HG03025 (cell line): ENCODE results near the gene HHIPL2.

Experiments
- ATAC-seq: cut with Tn5 transposase; IDR thresholded peaks from one replicate; pipeline ENCODE4 v1.9.1; 2021; ENCODE audit warnings: mild to moderate bottlenecking, moderate library complexity; ENCODE audit not compliant: unreplicated experiment, low FRiP score

The HHIPL2 gene

DNA sequence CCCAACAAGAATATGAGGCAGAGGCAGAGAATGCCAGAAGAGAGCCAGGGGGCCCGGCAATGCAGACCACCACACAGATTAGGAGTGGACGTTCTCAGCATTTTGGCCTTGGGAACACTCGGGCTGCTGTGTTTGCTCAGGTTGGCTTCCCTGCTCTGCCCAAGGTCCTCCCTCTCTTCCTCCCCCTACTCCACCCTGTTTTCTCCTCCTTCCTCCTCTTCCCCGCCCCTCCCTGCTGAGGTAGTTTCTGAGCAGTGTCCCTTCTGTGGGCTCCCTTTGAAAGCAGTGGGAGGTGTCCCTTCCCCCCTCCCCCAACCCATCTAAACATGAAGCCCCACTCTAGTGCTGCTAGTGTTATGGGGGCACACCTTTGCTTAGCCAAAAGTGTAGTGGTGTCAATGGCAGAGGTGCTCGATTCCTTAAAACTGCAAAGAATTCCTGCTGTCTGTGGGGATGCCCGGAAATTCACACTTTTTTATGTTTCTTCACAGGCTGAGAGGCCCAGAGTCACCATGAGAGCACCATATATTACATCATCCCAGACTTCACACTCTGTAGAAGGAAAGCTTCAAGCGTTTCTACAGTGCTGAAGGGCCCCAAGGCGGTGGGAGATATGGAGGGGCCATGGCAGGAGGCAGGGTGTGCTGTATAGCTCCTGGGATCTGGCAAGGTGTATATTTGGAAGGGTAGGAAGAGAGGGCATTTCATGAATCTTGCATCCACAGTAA lies at the start of gene HHIPL2:
HHIPL2 (minus strand) TSS at position 161 of the 728 bp plus-strand sequence; CDS start at position 101, 60 bp downstream.
- no peak for ATAC-seq

DNA sequence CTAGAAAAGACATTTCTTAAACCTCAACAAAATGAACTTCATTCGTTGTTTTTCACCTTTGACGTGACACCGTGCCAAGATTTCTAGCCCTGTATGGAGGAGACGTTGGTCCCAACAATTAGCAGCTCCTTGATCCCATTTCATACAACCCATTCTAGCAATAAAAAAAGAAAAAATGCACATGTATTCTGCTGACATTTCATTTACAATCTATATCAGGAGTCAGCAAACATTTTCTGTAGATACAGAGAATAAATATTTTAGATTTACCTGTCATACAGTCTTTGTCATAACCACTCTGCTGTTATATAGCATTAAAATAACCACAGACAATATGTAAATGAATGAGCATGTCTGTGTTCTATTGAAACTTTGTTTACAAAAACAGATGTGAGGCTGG lies 48.8 kb upstream of the HHIPL2 start:
- no peak for ATAC-seq

DNA sequence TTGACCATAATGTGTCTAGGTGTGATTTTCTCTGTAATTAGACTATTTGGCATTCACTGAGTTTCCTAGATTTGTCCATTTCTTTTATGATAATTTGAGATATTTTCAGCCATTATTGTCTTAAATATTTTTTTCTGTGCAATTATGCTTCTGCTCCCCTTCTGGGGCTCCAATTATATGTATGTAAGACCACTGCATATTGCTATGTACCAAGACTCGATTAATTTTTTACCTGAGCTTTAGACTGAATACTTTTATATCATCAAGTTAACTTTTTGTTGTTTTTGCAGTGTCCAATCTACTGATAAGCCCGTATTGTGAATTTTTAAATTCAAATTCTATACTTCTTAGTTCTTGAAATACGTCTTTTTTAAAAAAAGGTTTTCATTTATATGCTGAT lies 46.9 kb upstream of the HHIPL2 start:
- ATAC-seq = no peak

DNA sequence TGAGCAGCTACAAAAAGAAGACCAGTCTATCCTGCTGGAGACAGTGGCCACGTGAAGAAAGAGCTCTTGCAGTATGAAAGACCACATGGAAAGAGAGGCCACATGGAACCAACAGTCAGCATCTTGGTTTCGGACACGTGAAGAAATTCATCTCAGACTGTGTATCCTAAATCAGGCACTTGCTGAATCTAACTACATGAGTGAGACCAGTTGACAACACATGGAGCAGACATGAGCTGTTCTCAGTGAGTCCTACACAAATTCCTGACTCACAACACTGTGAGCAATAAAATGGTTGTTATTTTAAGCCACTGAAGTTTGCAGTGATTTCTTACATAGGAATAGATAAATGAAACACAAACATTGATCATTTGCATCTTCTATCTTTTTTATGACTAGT lies 44.3 kb upstream of the HHIPL2 start:
- ATAC-seq = no peak

DNA sequence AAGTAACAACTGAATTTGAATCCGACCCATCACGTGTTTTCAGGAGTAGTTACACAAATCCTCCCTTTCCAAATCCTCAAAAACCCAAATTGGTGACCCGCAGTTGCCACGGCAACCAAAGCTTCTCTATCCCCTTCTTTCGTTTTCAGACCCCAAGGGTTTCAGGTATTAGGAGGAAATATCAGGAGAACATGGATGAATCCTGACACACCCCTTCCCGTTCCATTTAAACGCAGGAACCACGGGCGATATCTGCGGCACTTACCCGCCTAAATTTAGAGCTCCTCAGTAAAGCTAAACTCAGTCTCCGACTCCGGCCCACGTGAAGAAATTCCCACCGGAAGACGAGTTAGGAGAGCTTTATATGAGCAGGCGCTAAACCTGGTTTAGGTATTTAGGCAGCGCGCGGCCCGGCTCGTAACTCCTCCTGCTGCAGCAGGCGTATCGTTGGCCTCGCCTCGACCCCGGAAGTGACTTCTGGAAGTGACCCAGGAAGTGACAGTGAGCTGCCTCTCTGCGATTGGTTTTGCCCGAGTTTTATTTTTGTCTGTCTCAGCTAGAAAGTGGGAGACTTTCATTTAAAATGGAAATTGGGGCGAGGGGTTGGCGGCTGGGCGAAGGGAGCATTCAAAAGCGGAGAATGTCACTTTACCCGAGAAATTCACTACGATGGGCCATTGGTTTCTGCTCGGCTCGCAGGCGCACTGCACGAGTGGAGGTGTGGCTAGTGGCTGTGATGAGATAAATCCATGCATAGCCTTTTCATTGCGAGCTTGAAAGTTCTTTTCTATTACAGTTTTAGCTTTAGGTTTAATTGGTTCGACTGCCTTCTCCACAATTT lies 41.8 kb upstream of the HHIPL2 start, which contains the start of gene TAF1A:
TAF1A (minus strand) TSS at position 472 of the 841 bp plus-strand sequence.
- ATAC-seq = peak; percentile 99

DNA sequence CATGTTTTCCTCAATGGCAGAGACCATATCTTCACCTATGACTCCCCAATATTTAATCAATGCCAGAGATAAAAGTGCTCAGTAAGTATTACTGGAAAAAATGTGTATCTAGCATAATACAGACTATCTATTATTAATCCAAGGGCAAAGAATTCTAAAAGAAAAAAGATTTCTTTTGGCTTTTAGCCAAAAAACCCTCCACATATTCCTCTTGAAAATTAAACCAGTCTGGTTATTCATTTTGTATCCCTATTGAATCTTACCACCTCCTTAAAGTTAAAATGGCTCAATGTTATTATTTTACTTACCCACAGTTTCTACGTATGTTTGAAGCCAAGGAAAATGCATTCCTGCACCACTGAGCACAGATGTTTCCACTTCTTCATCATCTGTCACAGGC lies 40.2 kb upstream of the HHIPL2 start:
- ATAC-seq = no peak

DNA sequence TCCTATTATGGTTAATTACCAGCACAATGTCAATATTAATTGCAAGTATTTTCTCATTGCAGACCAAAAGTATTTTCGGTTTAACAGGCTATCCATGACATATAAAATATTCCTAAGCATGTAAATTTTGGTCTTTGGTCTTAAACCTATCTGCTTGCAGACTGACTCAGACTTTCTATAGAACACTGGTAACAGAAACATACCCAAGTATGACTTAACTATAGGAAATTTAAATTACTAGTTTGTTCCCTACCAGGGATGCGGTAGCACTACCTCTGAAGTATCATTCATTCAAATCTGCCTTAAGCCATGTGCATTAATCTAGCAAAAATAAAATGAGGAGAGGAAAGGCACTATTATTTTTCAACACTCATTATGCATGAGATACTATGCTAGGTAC lies 38.9 kb upstream of the HHIPL2 start:
- no peak for ATAC-seq

DNA sequence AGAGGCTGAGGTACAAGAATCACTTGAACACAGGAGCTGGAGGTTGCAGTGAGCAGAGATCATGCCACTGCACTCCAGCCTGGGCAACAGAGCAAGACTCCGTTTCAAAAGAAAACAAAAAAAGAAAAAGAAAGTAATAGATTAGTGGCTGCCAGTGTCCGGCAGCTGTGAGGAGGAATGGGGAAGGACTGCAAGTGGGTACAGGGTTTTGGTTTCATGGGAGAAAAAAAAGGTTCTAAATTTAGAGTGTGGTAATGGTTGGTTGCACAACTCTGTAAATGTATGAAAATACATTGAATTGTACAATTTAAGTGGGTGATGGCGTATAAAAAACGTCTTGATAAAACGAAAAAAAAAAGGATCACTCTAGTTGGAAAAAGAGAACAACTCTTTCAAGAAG lies 35.2 kb upstream of the HHIPL2 start:
- peak; percentile 95 for ATAC-seq

DNA sequence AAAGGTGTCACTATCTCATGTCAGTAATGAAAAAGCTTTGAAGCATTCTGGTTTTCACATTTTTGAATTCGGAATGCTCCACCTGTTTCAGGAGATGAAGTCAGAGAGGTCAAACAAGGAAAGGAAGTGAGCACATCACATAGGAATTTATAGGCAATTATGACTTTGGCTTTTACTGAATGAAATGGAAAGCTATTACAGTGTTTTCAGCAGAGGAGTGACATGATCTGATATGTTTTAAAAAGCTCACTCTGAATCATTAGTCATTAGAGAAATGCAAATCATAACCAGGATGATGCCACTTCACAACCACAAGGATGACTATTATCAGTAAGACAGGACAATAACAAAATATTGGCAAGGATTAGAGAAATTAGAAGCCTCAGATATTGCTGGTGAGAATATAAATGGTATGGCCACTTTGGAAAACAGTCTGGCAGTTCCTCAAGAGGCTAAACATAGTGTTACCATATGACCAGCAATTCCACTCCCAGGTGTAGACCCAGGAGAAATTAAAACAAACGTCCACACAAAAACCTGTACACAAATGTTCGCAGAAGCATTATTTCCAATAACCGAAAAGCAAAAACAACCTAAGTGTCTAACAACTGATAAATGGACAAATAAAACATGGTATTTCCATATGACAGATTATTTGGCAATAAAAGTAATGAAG lies 34.3 kb upstream of the HHIPL2 start:
- no peak for ATAC-seq

DNA sequence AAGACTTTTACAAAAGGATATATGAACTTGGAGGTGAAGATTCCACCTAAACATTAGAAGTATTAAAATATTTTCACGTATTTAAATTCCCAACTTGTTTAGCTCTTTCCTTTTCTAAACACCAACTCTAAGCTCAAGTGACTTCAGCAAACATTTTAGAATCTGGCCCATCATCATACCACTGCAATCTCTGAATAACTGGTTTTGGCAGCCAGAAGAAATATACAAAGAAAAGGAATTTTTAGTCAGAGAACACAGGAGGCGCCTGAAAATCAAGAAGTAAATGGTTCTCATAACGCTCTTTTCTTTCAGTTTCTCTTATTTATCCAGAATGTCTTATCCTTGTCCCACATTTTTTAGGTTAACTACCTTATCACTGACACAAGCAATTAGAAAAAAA lies 31.4 kb upstream of the HHIPL2 start:
- ATAC-seq = no peak

DNA sequence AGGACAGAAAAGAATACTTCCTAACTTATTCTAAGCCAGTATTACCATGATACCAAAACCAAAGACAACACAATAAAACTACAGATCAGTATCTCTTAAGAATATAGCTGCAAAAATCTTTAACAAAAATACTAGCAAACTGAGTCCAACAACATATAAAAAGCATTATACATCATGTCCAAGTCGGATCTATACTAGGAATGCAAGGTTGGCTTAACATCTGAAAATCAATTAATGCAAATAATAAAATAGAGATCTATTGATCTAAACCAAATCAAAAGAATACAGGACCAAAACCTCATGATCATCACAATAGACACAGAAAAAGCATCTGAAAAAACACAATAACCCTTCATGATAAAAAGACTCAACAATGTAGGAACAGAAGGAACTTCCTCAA lies 22.9 kb upstream of the HHIPL2 start:
- no peak for ATAC-seq

DNA sequence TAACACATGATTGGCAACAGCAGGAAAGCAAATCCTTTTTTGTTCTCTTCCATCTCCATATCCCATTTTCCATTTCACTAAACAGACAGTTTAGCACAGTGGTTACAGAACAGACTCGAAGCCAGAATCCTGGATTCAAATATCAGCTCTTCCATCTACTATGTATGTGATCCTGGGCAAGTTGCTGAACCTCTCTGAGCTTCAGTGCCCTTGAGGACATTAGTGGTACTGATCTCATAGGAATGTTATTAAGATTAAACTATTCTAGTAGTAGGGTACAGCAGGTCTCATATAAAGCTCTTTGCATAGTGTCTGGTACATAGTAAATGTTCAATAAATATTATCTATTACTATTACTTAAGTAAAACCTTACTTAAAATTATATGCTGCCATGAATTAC lies 13.8 kb upstream of the HHIPL2 start:
- ATAC-seq = no peak

DNA sequence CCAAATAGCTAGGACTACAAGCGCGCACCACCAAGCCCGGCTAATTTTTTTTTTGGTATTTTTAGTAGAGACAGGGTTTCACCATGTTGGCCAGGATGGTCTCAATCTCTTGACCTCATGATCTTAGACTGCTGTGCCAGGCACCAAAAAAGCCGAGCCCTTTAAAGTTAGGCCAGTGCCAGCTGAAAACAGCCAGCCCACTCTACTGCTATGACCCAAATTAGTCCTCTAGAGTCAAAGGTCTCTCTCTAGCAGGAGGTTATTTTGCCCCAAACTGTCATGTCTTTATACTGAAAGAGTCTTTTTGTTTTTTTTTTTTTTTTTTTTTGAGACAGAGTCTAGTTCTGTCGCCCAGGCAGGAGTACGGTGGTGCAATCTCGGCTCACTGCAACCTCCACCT lies 9.7 kb upstream of the HHIPL2 start:
- no peak for ATAC-seq

DNA sequence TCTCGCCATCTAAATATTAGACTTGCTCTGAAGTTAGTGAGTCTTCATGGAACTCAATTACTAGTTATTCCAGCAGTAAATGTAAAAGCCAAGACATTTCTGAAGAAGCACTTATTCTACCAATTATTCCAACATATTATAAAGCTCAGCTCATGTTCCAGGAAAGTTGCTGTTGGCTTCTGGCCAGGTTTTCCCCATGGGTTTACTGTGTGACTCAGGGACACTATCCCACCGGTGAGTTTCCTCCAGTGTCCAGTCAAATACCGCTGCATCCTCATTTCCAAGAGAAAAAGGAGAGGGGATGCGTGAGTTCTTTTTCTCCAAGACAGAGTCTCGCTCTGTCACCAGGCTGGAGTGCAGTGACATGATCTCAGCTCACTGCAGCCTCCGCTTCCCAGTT lies 9.2 kb upstream of the HHIPL2 start:
- ATAC-seq = no peak

DNA sequence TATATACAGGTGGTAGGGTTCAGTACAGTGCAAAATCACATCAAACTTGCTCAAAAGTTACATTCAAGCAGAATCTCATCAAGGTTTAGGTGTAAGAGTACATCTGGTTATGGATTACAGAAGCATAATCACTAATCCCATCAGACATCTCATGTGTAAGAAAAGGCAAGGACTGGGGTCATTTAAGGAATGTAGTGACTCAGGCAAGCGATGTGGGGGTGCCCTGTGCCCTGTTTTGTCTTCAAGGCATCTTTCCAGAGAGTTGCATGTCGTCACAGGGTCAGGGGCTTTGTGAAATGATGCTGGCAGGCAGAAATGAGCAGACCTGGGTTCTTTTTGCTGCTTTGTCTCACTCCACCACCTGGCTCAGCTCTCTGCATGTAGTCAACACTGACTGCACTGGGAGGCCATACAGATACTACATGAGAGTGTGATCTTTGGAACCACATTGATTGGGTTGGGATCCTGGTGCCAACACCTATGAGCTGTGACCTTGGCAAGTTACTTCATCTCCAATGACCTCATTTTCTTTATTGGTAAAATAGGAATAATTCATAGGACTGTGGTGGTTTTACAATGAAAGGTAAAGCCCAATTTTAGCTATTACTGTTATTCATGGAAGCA lies 8.2 kb upstream of the HHIPL2 start:
- no peak for ATAC-seq

DNA sequence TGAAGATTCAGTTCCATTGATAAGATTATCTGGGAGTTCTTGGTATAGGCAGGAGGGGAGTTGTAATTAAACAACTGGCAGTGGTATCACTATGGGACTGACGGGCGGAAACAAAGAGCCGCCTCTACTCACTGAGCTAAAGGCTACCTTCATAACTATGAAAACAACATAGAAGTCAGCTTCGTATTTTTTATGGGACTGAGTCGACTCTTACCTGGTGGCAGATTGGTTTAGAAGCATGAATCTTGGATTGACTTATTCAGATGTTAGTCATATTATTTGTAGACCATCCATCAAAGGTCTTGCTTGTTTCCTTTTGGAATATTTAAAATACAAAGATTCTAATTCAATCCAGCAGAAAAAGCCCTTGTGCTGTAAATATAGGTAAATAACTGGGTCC lies 6.3 kb upstream of the HHIPL2 start:
- ATAC-seq = no peak

DNA sequence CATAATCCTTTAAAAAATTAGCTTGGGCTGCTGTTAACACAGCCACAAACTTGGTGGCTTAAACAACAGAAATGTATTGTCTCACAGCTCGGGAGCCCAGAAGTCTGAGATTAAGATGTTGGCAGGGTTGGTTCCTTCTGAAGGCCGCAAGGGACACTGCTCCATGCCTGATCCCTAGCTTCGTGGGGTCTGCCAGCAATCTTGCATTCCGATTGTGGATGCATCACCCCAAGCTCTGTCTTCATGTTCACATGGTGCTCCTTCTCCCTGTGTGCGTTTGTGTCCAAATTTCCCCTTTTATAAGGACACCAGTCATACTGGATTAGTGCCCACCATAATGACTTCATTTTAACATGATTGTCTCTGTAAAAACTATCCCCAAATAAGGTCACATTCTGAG lies 5.0 kb upstream of the HHIPL2 start:
- ATAC-seq = no peak

DNA sequence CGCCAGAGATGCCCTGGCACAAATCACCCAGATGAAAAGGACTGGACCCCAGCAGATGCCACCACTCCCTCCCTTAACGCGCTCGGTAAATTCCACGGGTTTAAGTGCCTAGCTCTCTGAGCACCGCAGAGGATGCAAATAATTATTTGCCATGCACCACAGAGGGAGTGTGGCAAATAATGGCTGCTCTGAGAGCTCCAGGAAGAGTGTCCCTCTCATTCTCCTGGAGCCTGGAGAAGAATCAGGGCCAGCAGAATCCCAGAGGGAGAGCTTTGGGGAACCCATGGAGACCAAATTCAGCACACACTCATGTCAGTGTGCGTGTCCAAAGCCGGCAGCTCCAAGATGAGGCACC lies 667 bp downstream of the HHIPL2 start:
- no peak for ATAC-seq

DNA sequence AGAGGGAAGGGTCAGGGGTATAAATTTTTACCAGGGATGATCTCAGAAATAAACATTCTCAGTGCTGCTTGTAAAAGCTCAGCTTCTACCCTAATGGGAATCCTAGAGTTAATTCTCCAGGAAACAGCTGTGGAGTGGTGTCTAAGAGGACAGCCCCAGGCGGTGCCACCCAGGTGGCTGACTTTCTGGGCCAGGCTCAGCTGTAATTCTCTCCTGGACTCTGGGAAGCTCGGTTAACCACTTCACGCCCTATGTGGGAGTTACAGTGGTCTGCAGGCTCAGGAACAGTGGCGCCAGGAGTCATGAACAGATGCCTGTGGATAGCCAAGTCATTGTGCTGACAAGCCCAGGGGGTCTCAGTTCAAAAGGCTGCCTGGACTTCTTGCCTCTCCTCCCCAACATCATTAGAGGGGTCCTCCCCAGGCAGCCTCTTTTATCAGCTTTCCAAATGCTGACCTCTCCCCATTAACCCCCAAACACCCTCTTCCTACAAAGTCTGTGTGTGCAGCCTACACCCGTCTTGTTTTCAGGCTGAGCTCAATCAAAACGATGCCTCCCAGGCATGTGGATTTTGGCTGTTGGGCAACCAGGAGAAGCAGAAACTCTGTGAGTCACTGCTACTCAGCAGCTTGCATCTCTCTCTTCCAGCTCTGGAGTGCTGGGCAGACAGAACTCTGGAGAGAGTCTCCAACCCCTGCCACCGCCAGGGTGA lies 1.2 kb downstream of the HHIPL2 start:
- no peak for ATAC-seq

DNA sequence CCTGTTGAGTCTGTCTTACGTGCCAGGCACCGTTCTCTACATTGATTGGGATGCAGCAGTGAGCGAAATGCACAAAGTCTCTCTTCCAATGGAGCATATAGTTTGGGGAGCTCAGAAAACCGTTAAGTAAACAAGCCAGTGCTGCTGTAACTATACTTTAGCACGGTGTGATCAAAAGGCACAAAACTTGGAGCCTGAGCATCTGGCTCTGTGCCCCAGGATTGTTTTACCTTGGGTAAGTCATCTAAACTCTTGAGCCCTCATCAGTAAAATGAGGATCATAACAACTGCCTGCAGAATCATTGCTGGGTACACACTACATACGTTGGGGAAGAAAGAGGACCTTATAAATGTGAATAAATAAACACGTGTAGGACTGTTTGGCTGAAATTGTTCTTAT lies 1.8 kb downstream of the HHIPL2 start:
- no peak for ATAC-seq
